HG02981 (cell line): ENCODE measurements around the gene TTC39B.
"Not testable (repeated sequence)": the region's sequence is repeated elsewhere in the genome, so short reads cannot be mapped to it uniquely, and the experiment has no call there.

Experiments
- ATAC-seq: cut with Tn5 transposase; IDR thresholded peaks from one replicate; pipeline ENCODE4 v1.9.1; 2021; ENCODE audit warnings: mild to moderate bottlenecking, moderate library complexity; ENCODE audit not compliant: unreplicated experiment

Gene TTC39B

GRCh38 chr9:15306757-15307522 lies at the start of gene TTC39B:
Gene TTC39B, minus strand, starts transcription at chr9:15307216. Its CDS starts 91 bp downstream, at chr9:15307125.
- peak; percentile 93 for ATAC-seq

GRCh38 chr9:15355669-15356068 lies 48.7 kb upstream of the TTC39B start:
- ATAC-seq: no peak

GRCh38 chr9:15354713-15355112 lies 47.7 kb upstream of the TTC39B start:
- no peak for ATAC-seq

- ATAC-seq: no peak
Observed at GRCh38 chr9:15353892-15354291, 46.9 kb upstream of the TTC39B start.

- no peak for ATAC-seq
Observed at GRCh38 chr9:15352306-15352705, 45.3 kb upstream of the TTC39B start.

- no peak for ATAC-seq
Observed at GRCh38 chr9:15349892-15350761, 43.1 kb upstream of the TTC39B start.

GRCh38 chr9:15346837-15347236 lies 39.8 kb upstream of the TTC39B start:
- no peak for ATAC-seq

- ATAC-seq: no peak
Observed at GRCh38 chr9:15344191-15344590, 37.2 kb upstream of the TTC39B start.

- no peak for ATAC-seq
Observed at GRCh38 chr9:15333376-15333881, 26.4 kb upstream of the TTC39B start.

GRCh38 chr9:15332939-15333338 lies 25.9 kb upstream of the TTC39B start:
- ATAC-seq: no peak

- ATAC-seq: no peak
Observed at GRCh38 chr9:15329539-15330109, 22.6 kb upstream of the TTC39B start.

- ATAC-seq: no peak
Observed at GRCh38 chr9:15328946-15329345, 21.9 kb upstream of the TTC39B start.

GRCh38 chr9:15322695-15323094 lies 15.7 kb upstream of the TTC39B start:
- not testable (repeated sequence) for ATAC-seq

GRCh38 chr9:15319661-15320060 lies 12.6 kb upstream of the TTC39B start:
- ATAC-seq: not testable (repeated sequence)

- no peak for ATAC-seq
Observed at GRCh38 chr9:15317836-15318235, 10.8 kb upstream of the TTC39B start.

GRCh38 chr9:15311607-15312006 lies 4.6 kb upstream of the TTC39B start:
- no peak for ATAC-seq

- ATAC-seq: no peak
Observed at GRCh38 chr9:15310107-15310850, 3.3 kb upstream of the TTC39B start.

GRCh38 chr9:15308511-15308910 lies 1.5 kb upstream of the TTC39B start:
- ATAC-seq: no peak

GRCh38 chr9:15307523-15307841 lies 466 bp upstream of the TTC39B start:
- peak; percentile 12 for ATAC-seq

GRCh38 chr9:15306068-15306756 lies 804 bp downstream of the TTC39B start:
- no peak for ATAC-seq
